IMR-90 (cell line): ENCODE measurements around the gene NOS1AP. TPM values are rescaled to one million over a fixed set of nuclear protein-coding genes. Genes with fewer than 3 reads are reported as not detected.

Source experiments
- ATAC-seq: fragments of 200-7000 bp; cut with Tn5 transposase; 2 replicates; pipeline ENCODE4 v1.9.1; 2020; ENCODE audit warnings: low read depth, mild to moderate bottlenecking, moderate library complexity
- BruUV-seq: library from RNA; stranded (reverse); fragments of 400-500 nt; replicated peaks from 2 replicates; lab custom pipeline; 2021; lab: Mats Ljungman, UMichigan
- CTCF ChIA-PET: fragments of 300-600 bp; formaldehyde crosslinking; extraction: SDS; loops from one replicate; lab custom pipeline; 2021; ENCODE audit warnings: antibody characterized with exemption; lab: Yijun Ruan, JAX
- POLR2A ChIA-PET: fragments of 300-600 bp; sonication (Branson Sonifier 250); formaldehyde crosslinking; loops from one replicate; lab custom pipeline; 2022; ENCODE audit warnings: antibody characterized with exemption; ENCODE audit not compliant: unreplicated experiment; lab: Charles Lee
- DNase-seq: peaks from one replicate; pipeline ENCODE4 v3.0.0; 2013
- H2AFZ ChIP-seq: replicated peaks from 2 replicates; pipeline ENCODE3; 2013; ENCODE audit warnings: low read length, mild to moderate bottlenecking; ENCODE audit not compliant: poor library complexity
- H2AK5ac ChIP-seq: 2 replicates; pipeline ENCODE4 v1.6.1; 2013; ENCODE audit warnings: low read depth, low read length, inconsistent platforms
- H2AK9ac ChIP-seq: replicated peaks from 2 replicates; pipeline ENCODE3; 2013; ENCODE audit warnings: mild to moderate bottlenecking, low read depth, low read length, moderate library complexity; ENCODE audit not compliant: poor library complexity
- H2BK120ac ChIP-seq: 2 replicates; pipeline ENCODE4 v1.6.1; 2013; ENCODE audit warnings: low read depth, low read length, inconsistent platforms
- H2BK15ac ChIP-seq: 3 replicates; pipeline ENCODE4 v1.6.1; 2013; ENCODE audit warnings: low read depth, low read length, inconsistent platforms
- H2BK20ac ChIP-seq: 2 replicates; pipeline ENCODE4 v1.6.1; 2013; ENCODE audit warnings: low read depth, mild to moderate bottlenecking, inconsistent platforms, low read length, moderate library complexity
- H2BK5ac ChIP-seq: 2 replicates; pipeline ENCODE4 v1.6.1; 2013; ENCODE audit warnings: mild to moderate bottlenecking, low read depth, low read length, inconsistent platforms; ENCODE audit not compliant: poor library complexity, severe bottlenecking
- H3K14ac ChIP-seq: replicated peaks from 2 replicates; pipeline ENCODE4 v1.6.1; 2013; ENCODE audit warnings: low read depth, low read length, inconsistent platforms
- H3K18ac ChIP-seq: 2 replicates; pipeline ENCODE4 v1.6.1; 2013; ENCODE audit warnings: low read depth, low read length, control low read depth
- H3K23ac ChIP-seq: 2 replicates; pipeline ENCODE4 v1.6.1; 2013; ENCODE audit warnings: low read depth, low read length, inconsistent platforms
- H3K27ac ChIP-seq: 2 replicates; pipeline ENCODE4 v1.5.1; 2013; ENCODE audit warnings: mild to moderate bottlenecking, control low read depth, low read length; ENCODE audit not compliant: insufficient read depth
- H3K27me3 ChIP-seq: 2 replicates; pipeline ENCODE4 v1.6.1; 2013; ENCODE audit warnings: low read length; ENCODE audit not compliant: control insufficient read depth, insufficient read depth
- H3K36me3 ChIP-seq: 2 replicates; pipeline ENCODE4 v1.6.1; 2013; ENCODE audit warnings: low read length, mixed read lengths; ENCODE audit not compliant: control insufficient read depth, insufficient read depth
- H3K4ac ChIP-seq: 2 replicates; pipeline ENCODE4 v1.6.1; 2013; ENCODE audit warnings: low read depth, low read length, inconsistent platforms
- H3K4me1 ChIP-seq: 2 replicates; pipeline ENCODE4 v1.6.1; 2013; ENCODE audit warnings: low read length, mixed read lengths; ENCODE audit not compliant: control insufficient read depth, insufficient read depth
- H3K4me2 ChIP-seq: 2 replicates; pipeline ENCODE4 v1.6.1; 2013; ENCODE audit warnings: low read depth, mild to moderate bottlenecking, control low read depth, low read length, moderate library complexity
- H3K4me3 ChIP-seq: 2 replicates; pipeline ENCODE4 v1.5.1; 2013; ENCODE audit warnings: low read depth, mild to moderate bottlenecking, control low read depth, low read length, moderate library complexity; ENCODE audit not compliant: insufficient read depth
- H3K56ac ChIP-seq: 2 replicates; pipeline ENCODE4 v1.6.1; 2013; ENCODE audit warnings: low read length, inconsistent platforms; ENCODE audit not compliant: insufficient read depth; ENCODE audit errors: extremely low read depth
- H3K79me1 ChIP-seq, 2 experiments: 2 replicates each; pipeline ENCODE4 v1.6.1; 2013; ENCODE audit warnings: low read length in 2 of 2, inconsistent platforms in 1 of 2, low read depth in 1 of 2
- H3K9ac ChIP-seq: 2 replicates; pipeline ENCODE4 v1.6.1; 2013; ENCODE audit warnings: low read depth, low read length, control low read depth
- H3K9me1 ChIP-seq: 2 replicates; pipeline ENCODE4 v1.6.1; 2013; ENCODE audit warnings: low read length, inconsistent platforms; ENCODE audit not compliant: insufficient read depth
- H3K9me3 ChIP-seq: 2 replicates; pipeline ENCODE4 v1.6.1; 2013; ENCODE audit warnings: low read length; ENCODE audit not compliant: control insufficient read depth, insufficient read depth
- H4K20me1 ChIP-seq: 2 replicates; pipeline ENCODE4 v1.6.1; 2013; ENCODE audit warnings: low read length, inconsistent platforms; ENCODE audit not compliant: insufficient read depth
- H4K5ac ChIP-seq: 2 replicates; pipeline ENCODE4 v1.6.1; 2013; ENCODE audit warnings: mild to moderate bottlenecking, low read depth, low read length, control low read depth
- H4K8ac ChIP-seq, 2 experiments: 2 replicates each; pipeline ENCODE4 v1.6.1; 2013; ENCODE audit warnings: low read depth in 2 of 2, low read length in 2 of 2, control low read depth in 1 of 2, inconsistent platforms in 1 of 2
- H4K91ac ChIP-seq: 2 replicates; pipeline ENCODE4 v1.6.1; 2013; ENCODE audit warnings: low read depth, low read length, inconsistent platforms; ENCODE audit not compliant: insufficient read depth
- CEBPB ChIP-seq: IDR thresholded peaks from 2 replicates; pipeline ENCODE4 v1.6.1; 2012; ENCODE audit warnings: low read depth, low read length, improper control_type of control experiment
- CTCF ChIP-seq: conservative IDR thresholded peaks from 2 replicates; pipeline ENCODE4 v1.5.1; 2012; ENCODE audit warnings: mild to moderate bottlenecking, low read depth, low read length, improper control_type of control experiment
- FOS ChIP-seq: fragments of 150-350 bp; IDR thresholded peaks from 2 replicates; pipeline ENCODE4 v1.6.1; 2016; ENCODE audit warnings: low read depth, low read length
- NFE2L2 ChIP-seq: fragments of 150-350 bp; IDR thresholded peaks from 2 replicates; pipeline ENCODE4 v1.6.1; 2016; ENCODE audit warnings: low read depth, mild to moderate bottlenecking, low read length
- RCOR1 ChIP-seq: IDR thresholded peaks from 2 replicates; pipeline ENCODE4 v1.6.1; 2012; ENCODE audit warnings: mild to moderate bottlenecking, low read length, improper control_type of control experiment; ENCODE audit not compliant: insufficient replicate concordance
- WGBS, 2 experiments: methylation state at CpG; one replicate each; pipeline versions ENCODE4 v1.1.5 to v1.1.7; 2013; ENCODE audit warnings: missing lambda C conversion rate in 2 of 2; ENCODE audit not compliant: insufficient read length in 1 of 2; ENCODE audit errors: extremely low coverage in 2 of 2; 5-methylcytosine and 5-hydroxymethylcytosine counted together
- dilution Hi-C: fragments of 300-500 bp; cut with HindIII; formaldehyde crosslinking; loops from one replicate; pipeline ENCODE4 v1.14.3; 2018; ENCODE audit warnings: low sequenced_read_pairs; ENCODE audit not compliant: unreplicated experiment
- in situ Hi-C: fragments of 300-500 bp; cut with MboI; formaldehyde crosslinking; loops from 3 replicates; pipeline ENCODE4 v1.14.3; 2019; ENCODE audit warnings: low sequenced_read_pairs, inconsistent platforms, mixed read lengths
- intact Hi-C: fragments of 100-400 bp; cut with micrococcal nuclease; formaldehyde crosslinking; loops from 2 replicates; pipeline ENCODE4 v1.10.0; 2022
- polyA plus RNA-seq, 3 experiments: library from polyadenylated mRNA; depleted of rRNA; stranded (reverse); fragments of >200 nt; gene quantifications; 2 replicates each; pipeline ENCODE4 v1.2.3, GENCODE V29; 2012; ENCODE audit warnings: low replicate concordance in 1 of 3
- total RNA-seq: library from RNA; depleted of rRNA; stranded (reverse); fragments of >200 nt; gene quantifications from 2 replicates; pipeline ENCODE4 v1.2.3, GENCODE V29; 2012

Gene NOS1AP
- total and polyA plus RNA-seq, 2 of the 4 experiments (the other 2 are of a cell fraction): 0.18 to 0.19 TPM

DNA sequence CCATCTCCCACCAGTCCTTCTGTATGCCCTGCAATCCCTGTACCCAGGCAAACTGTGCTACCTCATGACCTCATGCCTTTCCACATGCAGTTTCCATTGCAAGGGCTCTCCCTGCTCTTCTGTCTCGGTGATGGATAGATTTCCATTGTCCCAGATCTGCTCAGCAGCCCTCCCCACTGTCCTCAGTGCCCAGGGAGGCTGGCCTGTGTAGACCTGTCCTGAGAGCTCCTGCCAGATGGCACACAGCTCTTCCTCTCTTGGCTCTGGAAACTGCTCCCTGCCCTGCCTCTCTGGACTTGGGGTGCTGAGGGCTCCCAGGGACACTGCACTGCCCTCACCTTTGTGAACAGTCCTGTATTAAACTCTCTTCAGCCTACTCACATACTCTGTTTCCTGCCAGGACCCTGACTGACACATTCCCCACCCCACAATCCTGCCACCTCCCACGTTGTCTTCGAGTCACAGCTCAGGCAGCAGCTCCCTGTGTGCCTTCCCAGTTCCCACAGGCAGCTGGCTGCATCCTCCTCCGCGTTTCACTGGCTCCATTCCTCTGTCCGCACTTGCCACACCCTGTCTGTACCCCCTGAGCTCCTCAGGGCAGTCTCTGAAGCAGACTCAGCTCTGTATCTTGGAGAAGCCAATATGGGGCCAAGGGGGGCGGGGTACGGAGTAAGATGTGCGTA, 250.1 kb downstream of the NOS1AP start:
- TF ChIP-seq CEBPB (no peak), CTCF (no peak), FOS (no peak), RCOR1 (no peak), NFE2L2 (no peak)
- dilution Hi-C loops: no loop called here
- no peaks in the 10 kb centered on the region for H3K36me3 ChIP-seq
- no peaks in the 10 kb centered on the region for H3K79me1 ChIP-seq
- no peak for ATAC-seq
- no peaks in the 10 kb centered on the region for H3K9me3 ChIP-seq
- no peak overlapping the region for H4K91ac ChIP-seq
- H3K4me1 ChIP-seq: no peaks in the 10 kb centered on the region
- no peak overlapping the region for H2BK20ac ChIP-seq
- peaks cover 3% of the 10 kb centered on the region for H3K27me3 ChIP-seq
- H4K5ac ChIP-seq: no peak overlapping the region
- H2AK9ac ChIP-seq: no peak overlapping the region
- H3K9me1 ChIP-seq: no peaks in the 10 kb centered on the region
- H3K18ac ChIP-seq: no peak overlapping the region
- H3K4ac ChIP-seq: no peak overlapping the region
- BruUV-seq: no TSS peak
- POLR2A ChIA-PET: no interaction called here
- H2AFZ ChIP-seq: no peak overlapping the region
- H3K27ac ChIP-seq: no peak overlapping the region
- peak; percentile 16 for DNase-seq
- WGBS, 2 experiments: 17% methylated on average over 1 of the region's 9 CpGs; no CpG with 5 or more reads in 1 of the 2 experiments
- no peak overlapping the region for H2BK120ac ChIP-seq
- CTCF ChIA-PET: interaction anchor here (0.6 kb wide), 1 partner anchor 195 kb away, joined by 3 read pairs; no protein-coding TSS in a partner anchor
- H2BK5ac ChIP-seq: no peak overlapping the region
- no peak overlapping the region for H3K9ac ChIP-seq
- no peak overlapping the region for H4K8ac ChIP-seq
- H3K4me2 ChIP-seq: no peak overlapping the region
- no peak overlapping the region for H3K56ac ChIP-seq
- no peak overlapping the region for H2BK15ac ChIP-seq
- in situ Hi-C loops: no loop called here
- H3K4me3 ChIP-seq: no peak overlapping the region
- H2AK5ac ChIP-seq: no peak overlapping the region
- no peak overlapping the region for H3K14ac ChIP-seq
- intact Hi-C loops: no loop called here
- no peaks in the 10 kb centered on the region for H4K20me1 ChIP-seq
- H3K23ac ChIP-seq: no peak overlapping the region
